Stomach (tissue), 4 donors: ENCODE data around the gene CYP2R1.

Source experiments
- CTCF ChIP-seq, 7 experiments: fragments of 450-650 bp in 4 of 7; fragments of 200-600 bp in 3 of 7; sonication (generic) in 3 of 7; IDR thresholded peaks; one replicate each; pipeline ENCODE4 v1.5.1; 2016 to 2019; ENCODE audit warnings: antibody characterized with exemption in 7 of 7, control low read depth in 2 of 7, mild to moderate bottlenecking in 1 of 7
- POLR2A ChIP-seq, 4 donors: fragments of 450-650 bp; IDR thresholded peaks; one replicate each; pipeline ENCODE4 v1.6.1; 2016; ENCODE audit warnings: antibody characterized with exemption in 4 of 4, control low read depth in 2 of 4, mild to moderate bottlenecking in 1 of 4, moderate library complexity in 1 of 4

GRCh38 chr11:14892577-14892976, 546 bp upstream of the CYP2R1 start:
- TF ChIP-seq CTCF (IDR thresholded peaks at IDR 0.05) (no peak), POLR2A (IDR thresholded peaks at IDR 0.05) (no peak)
